GM19455 (cell line): ENCODE measurements around the gene UBAP1L.
"Not testable (repeated sequence)": the region's sequence is repeated elsewhere in the genome, so short reads cannot be mapped to it uniquely, and the experiment has no call there.

Experiments
- ATAC-seq: cut with Tn5 transposase; IDR thresholded peaks from one replicate; pipeline ENCODE4 v1.9.1; 2021; ENCODE audit not compliant: unreplicated experiment

Gene UBAP1L

GRCh38 chr15:65100442-65100841, 14.6 kb downstream of the UBAP1L start:
- ATAC-seq = no peak

DNA sequence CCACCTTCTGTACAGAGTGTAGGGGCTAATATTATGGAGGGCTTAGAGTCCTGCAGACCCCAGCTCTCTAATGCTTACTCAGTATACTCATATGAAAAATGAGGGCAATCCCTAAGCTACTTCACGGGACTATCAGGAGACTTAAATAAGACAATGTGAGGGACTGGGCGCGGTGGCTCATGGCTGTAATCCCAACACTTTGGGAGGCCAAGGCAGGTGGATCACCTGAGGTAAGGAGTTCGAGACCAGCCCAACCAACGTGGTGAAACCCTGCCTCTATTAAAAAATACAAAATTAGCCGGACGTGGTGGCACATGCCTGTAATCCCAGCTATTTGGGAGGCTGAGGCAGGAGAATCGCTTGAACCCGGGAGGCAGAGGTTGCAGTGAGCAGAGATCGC, 15.2 kb downstream of the UBAP1L start:
- not testable (repeated sequence) for ATAC-seq

DNA sequence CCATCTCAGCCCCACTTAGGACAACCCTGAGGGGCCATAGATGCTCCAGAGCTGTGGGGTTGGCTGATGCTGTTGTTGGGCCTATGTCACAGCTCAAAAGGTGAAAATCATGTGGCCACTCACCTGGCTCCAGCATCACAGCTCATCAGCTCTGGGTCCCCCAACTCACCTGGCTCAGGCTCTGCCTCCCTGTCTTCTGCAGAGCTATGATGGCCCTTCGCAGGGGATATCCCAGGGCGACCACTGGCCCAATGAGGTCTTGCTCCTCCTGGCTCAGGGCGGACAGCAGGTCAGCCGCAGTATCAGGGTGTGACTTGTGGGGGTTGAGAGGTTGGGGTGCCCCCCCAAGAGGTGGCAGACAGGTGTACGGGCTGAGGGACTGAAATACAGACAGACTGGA, 15.7 kb downstream of the UBAP1L start:
- ATAC-seq = no peak

DNA sequence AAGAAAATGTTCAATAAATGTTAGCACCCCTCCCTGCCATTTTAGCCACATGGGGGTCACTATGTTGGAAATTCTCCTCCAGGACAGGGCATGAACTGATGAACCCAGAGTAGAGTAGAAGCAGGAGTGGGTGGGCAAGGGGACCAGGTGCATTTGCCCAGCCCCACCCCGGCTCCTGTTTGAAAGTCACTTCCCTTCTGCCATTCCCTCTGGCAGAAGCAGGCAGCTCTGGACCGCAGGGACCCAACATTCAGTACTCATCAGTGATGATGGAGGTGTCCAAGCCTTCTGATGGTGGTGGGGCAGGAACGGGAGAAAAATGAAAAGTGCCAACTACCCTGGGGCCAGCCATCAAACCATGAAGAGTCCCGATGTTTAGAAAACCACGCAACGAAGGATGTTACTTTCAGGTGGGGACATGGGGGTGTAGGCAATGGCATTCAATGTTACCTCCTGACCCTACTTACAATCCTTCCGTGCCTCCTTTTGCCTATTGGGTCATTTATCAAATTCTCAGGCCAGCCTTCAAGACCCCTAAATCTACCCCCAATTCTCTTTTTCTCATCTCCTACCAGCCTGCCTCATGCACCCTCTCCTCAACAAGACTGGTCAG, 17.2 kb downstream of the UBAP1L start:
- ATAC-seq = no peak

DNA sequence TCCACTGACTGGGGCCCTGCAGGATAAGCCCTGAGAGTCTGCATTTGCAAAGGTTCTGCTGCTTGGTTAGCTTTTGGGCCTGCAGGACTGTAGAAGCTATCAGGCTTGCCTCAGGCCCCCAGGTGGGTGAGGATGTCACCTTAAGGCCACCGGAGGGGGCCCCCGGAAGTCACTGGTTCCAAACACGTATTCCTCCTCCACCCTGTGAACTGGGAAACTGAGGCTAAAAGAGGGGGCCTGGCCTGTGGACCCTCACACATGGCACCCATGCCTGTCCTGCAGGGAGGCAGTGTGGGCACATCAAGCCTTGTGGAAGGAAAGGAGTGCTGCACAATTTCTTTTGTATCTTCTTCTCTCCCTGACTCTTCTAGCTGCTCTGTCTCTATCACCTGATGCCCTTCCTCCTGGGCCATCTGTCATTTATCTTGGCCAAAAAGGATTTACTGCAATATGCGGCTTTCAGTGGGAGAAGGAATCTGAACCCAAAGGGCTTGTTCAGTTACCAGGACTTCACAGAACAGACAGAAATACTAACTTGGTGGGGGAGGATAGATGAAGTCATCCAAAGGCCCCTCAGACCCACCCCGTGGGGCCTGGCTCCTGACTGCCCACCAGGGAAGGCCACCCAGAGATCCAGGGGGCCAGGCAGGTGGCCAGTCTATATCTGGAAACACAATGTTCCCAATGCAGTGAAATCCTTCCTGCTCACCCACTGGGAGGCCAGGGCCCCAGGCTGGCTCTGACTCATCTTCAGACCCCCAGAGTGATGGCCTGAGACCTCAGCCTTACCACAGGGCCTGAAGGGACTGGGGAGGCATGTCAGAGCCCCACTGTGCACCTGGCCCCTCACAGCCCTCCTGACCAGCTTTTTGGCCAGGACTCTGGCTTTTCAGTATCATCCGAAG, 18.3 kb downstream of the UBAP1L start:
- no peak for ATAC-seq

DNA sequence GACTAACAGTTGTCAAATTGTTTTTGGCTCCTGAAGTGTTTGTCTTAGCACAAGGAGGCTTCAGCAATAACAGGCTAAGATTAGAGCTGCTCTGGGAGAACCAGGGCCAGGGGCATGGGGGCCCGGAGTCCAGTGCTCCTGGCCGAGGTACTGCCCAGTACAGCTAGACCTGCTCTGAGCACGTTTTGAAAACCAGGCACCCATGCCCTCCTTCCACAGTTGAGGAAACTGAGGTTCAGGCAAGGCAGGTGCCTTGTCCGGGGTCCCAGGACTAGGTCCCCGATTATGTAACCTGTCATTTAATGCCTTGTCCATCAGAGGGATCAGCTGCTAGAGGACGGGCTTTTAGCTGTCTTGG, 19.3 kb downstream of the UBAP1L start:
- no peak for ATAC-seq

GRCh38 chr15:65095011-65095746, 19.8 kb downstream of the UBAP1L start:
- ATAC-seq = no peak

DNA sequence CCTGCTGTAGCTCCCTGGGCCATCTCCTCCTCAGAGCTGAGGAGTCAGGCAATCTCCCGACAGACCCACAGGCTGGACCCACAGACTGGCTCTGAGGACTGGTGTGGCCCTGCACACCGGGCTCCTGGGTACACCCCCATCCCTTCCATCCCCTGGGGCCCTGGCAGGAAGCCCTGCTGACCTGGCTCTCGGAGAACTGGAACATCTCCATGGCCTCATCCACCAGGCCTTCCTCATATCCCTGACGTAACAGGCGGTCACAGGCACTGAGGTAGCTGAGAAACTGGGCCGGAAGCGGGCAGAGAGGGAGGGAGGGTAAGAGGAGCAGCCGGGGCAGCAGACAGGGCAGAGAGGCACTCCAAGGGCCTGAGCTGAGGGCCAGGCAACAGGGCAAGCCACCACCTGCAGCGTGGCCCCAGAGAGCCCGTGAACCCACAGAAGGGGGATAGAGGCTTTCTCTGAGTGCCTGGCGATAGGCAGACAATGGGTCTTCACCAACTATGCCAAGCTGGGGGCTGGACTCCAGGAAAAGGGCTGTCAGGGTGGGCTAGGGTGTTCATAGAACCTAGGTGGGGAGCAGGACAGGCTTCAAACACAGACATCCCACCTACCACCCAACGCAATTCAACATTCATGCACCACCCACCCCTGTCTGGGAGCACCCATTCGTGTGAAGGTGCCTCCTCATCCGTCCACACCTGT, 20.6 kb downstream of the UBAP1L start:
- ATAC-seq = no peak

GRCh38 chr15:65093793-65094170, 21.2 kb downstream of the UBAP1L start:
- ATAC-seq = not testable (repeated sequence)

GRCh38 chr15:65092911-65093792, 21.8 kb downstream of the UBAP1L start:
- ATAC-seq = no peak

GRCh38 chr15:65091946-65092770, 22.8 kb downstream of the UBAP1L start:
- no peak for ATAC-seq

DNA sequence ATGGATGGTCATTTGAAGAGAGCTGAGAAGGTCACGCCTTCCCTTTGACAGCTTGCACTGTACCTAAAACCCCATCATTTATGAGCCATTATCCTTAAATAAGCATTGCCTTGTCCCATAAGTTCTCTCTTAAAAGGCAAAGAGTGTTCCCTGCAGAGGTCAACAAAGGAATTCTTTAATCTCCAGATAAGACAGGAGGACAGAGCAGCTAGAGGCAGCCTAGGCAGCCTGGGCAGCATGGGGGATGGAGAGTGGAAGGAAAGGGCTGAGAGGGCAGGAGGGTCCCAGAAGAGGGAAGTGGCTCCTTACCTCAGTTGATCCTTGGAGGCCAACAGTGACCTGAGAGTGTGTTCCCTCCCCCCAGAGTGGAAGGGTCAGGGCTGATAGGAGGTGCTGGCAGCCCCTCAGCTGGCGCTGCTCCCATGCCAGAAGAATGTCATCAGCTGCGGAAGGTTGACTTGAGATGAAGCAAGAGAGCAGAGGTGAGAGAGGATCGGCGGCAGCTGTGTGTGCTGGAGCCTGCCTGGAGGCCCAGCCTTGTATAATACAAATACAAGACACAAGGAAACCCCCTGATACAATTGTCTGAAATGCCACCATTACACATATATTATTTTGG, 25.7 kb downstream of the UBAP1L start:
- no peak for ATAC-seq

GRCh38 chr15:65088643-65089021, 26.4 kb downstream of the UBAP1L start:
- no peak for ATAC-seq

DNA sequence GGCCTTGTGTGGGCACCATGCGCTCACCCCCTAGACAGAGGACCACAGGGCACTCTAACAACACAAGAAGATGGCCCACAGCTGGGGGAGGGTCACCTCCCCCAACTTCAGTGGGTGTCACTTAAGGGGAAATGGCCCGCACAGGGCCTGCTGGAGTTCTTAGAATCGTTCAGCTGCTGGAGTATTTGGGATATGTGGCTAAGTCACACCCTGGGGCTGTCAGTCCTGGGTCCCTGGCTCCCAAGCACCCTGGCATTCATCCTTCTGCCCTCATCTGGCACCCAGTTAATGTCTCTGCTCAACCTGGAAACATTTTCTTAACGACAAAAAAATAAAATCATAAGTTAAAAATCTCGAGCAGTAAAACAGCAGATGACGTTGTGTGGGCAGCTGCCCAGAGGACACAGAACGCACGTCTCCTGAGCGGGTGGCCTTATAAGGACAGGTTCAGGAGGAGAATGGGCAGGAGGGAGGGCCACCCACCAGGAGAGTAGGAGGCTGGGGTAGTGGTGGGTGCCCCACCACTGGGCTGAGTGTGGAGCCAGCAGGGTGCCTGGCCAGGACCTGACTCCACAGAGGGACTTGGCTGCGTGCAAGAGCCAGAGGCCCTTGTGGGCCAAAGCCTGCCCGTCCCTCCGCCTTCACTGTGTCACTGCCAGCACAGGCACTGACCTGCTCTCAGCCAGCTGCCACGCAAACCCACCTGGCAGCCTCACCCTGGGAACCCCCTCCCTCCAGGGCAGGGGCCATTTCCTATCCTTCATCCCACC, 26.9 kb downstream of the UBAP1L start:
- ATAC-seq = no peak

- no peak for ATAC-seq
Observed at GRCh38 chr15:65087411-65087810, 27.6 kb downstream of the UBAP1L start.

DNA sequence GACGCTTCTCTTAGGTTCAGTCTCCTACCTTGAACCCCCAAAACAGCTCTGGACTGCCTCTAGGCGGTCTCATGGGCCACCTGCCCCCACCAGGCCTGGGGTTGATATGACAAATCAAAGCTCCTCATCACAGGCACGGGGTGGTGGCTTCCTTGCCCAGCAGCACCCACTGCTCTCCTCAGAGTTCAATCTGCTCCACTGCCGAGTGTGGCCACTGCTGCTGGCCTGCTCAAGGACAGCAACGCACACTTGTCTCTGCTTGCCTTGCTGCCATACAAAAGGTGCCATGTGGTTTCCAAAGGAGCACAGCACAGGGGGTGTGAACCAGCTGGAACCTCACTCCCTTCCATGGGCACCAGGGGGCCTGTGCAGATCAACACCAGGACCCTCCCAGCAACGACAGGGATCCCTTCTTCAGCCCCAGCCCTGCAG, 28.3 kb downstream of the UBAP1L start:
- ATAC-seq = no peak

GRCh38 chr15:65085990-65086679, 28.9 kb downstream of the UBAP1L start:
- ATAC-seq = no peak
